Left lung (tissue), 10 donors: Measurements from ENCODE around the gene NHS. TPM values are rescaled to one million over a fixed set of nuclear protein-coding genes. Genes with fewer than 3 reads are reported as not detected.
"Not testable (repeated sequence)": the region's sequence is repeated elsewhere in the genome, so short reads cannot be mapped to it uniquely, and the experiment has no call there.

ENCODE experiments used
- ATAC-seq: fragments of 200-7000 bp; cut with Tn5 transposase; one replicate; pipeline ENCODE4 v1.9.1; 2020; ENCODE audit warnings: moderate library complexity
- DNase-seq, 4 donors: peaks; one replicate each; pipeline ENCODE4 v3.0.0-alpha.2; 2013 to 2020
- H3K27ac ChIP-seq, 2 donors: fragments of 200-600 bp; sonication (generic) in 1 of 2; one replicate each; pipeline versions ENCODE4 v1.5.0 to v1.8.0; 2020 to 2021
- H3K27me3 ChIP-seq, 2 donors: fragments of 200-600 bp; sonication (generic) in 1 of 2; one replicate each; pipeline versions ENCODE4 v1.5.0 to v1.8.0; 2020 to 2021
- H3K36me3 ChIP-seq, 2 donors: fragments of 200-600 bp; sonication (generic) in 1 of 2; one replicate each; pipeline versions ENCODE4 v1.5.0 to v1.8.0; 2020 to 2021
- H3K4me1 ChIP-seq, 2 donors: fragments of 200-600 bp; one replicate each; pipeline ENCODE4 v1.8.0; 2021
- H3K4me3 ChIP-seq, 2 donors: fragments of 200-600 bp; sonication (generic) in 1 of 2; one replicate each; pipeline versions ENCODE4 v1.5.0 to v1.8.0; 2020 to 2021; ENCODE audit warnings: mild to moderate bottlenecking in 1 of 2
- H3K9me3 ChIP-seq, 2 donors: fragments of 200-600 bp; sonication (generic) in 1 of 2; one replicate each; pipeline versions ENCODE4 v1.5.0 to v1.8.0; 2020 to 2021
- CTCF ChIP-seq, 2 donors: fragments of 200-600 bp; sonication (generic) in 1 of 2; IDR thresholded peaks; one replicate each; pipeline versions ENCODE4 v1.5.0 to v1.8.0; 2021; ENCODE audit warnings: antibody characterized with exemption in 2 of 2
- intact Hi-C, 2 donors: fragments of 100-400 bp; cut with DNase I; formaldehyde crosslinking; loops; one replicate each; pipeline versions ENCODE4 v1.11.2 to v1.14.2; 2022
- polyA plus RNA-seq, 6 donors: library from polyadenylated mRNA; unstranded; fragments of 120-200 nt; gene quantifications; one replicate each; pipeline ENCODE4 v1.2.1, GENCODE V29; 2013; ENCODE audit not compliant: insufficient read length in 6 of 6
- total RNA-seq, 2 donors: library from RNA; stranded (reverse); fragmentation: NEBNext Ultra II Directional; extraction: Animal tissue kit (Norgen Biotek cat#: 25700); gene quantifications; one replicate each; pipeline ENCODE4 v1.2.1, GENCODE V29; 2021
- donor health status: DM: no; HTN: yes; CAD: no.
- donor health status: DM: no; HTN: no; CAD: no.

NHS gene
- total and polyA plus RNA-seq, 8 donors = 1.4 to 8.3 (median 6.5) TPM

- no peak overlapping the region for H3K4me3 ChIP-seq
- ATAC-seq = no peak
- no peak for TF ChIP-seq CTCF (IDR thresholded peaks at IDR 0.05)
- no peaks in the 10 kb centered on the region for H3K4me1 ChIP-seq
- no peaks in the 10 kb centered on the region for H3K27me3 ChIP-seq
- no peaks in the 10 kb centered on the region for H3K9me3 ChIP-seq
- H3K36me3 ChIP-seq = no peaks in the 10 kb centered on the region
- no peak overlapping the region for H3K27ac ChIP-seq
- no peak for DNase-seq
- intact Hi-C loops = no loop called here
These were observed 124.5 kb downstream of the NHS start for GRCh38 chrX:17499512-17499911.

GRCh38 chrX:17500145-17500579, 125.2 kb downstream of the NHS start:
- Histone ChIP-seq H3K36me3 (no peaks in the 10 kb centered on the region), H3K4me3 (no peak overlapping the region), H3K27me3 (no peaks in the 10 kb centered on the region), H3K4me1 (no peaks in the 10 kb centered on the region), H3K9me3 (no peaks in the 10 kb centered on the region), H3K27ac (no peak overlapping the region)
- intact Hi-C loops = no loop called here
- ATAC-seq (no peak), DNase-seq (no peak)
- no peak for TF ChIP-seq CTCF (IDR thresholded peaks at IDR 0.05)

GRCh38 chrX:17501746-17502145, 126.7 kb downstream of the NHS start:
- TF ChIP-seq CTCF (IDR thresholded peaks at IDR 0.05) = no peak
- no peaks in the 10 kb centered on the region for H3K4me1 ChIP-seq
- no peaks in the 10 kb centered on the region for H3K36me3 ChIP-seq
- no peak overlapping the region for H3K27ac ChIP-seq
- DNase-seq = no peak
- H3K9me3 ChIP-seq = peaks cover 0 to 4% of the 10 kb centered on the region in 2 donors
- intact Hi-C loops = no loop called here
- no peak for ATAC-seq
- H3K4me3 ChIP-seq = no peak overlapping the region
- no peaks in the 10 kb centered on the region for H3K27me3 ChIP-seq

- H3K9me3 ChIP-seq, ATAC-seq, intact Hi-C loops, H3K4me1 ChIP-seq, H3K27ac ChIP-seq, H3K27me3 ChIP-seq, H3K4me3 ChIP-seq, H3K36me3 ChIP-seq, DNase-seq: not testable (repeated sequence)
These were observed 131.4 kb downstream of the NHS start for GRCh38 chrX:17506352-17506751.

GRCh38 chrX:17511556-17511955, 136.6 kb downstream of the NHS start:
- no peaks in the 10 kb centered on the region for H3K27me3 ChIP-seq
- H3K36me3 ChIP-seq = no peaks in the 10 kb centered on the region
- no peak for TF ChIP-seq CTCF (IDR thresholded peaks at IDR 0.05)
- DNase-seq (no peak), ATAC-seq (no peak)
- no peak overlapping the region for H3K4me3 ChIP-seq
- H3K27ac ChIP-seq = no peak overlapping the region
- no peaks in the 10 kb centered on the region for H3K4me1 ChIP-seq
- intact Hi-C loops = no loop called here
- peaks cover 0 to 3% of the 10 kb centered on the region in 2 donors for H3K9me3 ChIP-seq

- intact Hi-C loops = no loop called here
- Histone ChIP-seq H3K4me1 (no peaks in the 10 kb centered on the region), H3K27ac (peak overlapping the region in 1 of 2 donors; percentile 39), H3K9me3 (no peaks in the 10 kb centered on the region), H3K27me3 (no peaks in the 10 kb centered on the region), H3K36me3 (no peaks in the 10 kb centered on the region), H3K4me3 (no peak overlapping the region)
- TF ChIP-seq CTCF (IDR thresholded peaks at IDR 0.05) = no peak
- DNase-seq (peak in 1 of 4 donors; percentile 71), ATAC-seq (peak; percentile 45)
These were observed 144.4 kb downstream of the NHS start for GRCh38 chrX:17519358-17519757.
